BJ (cell line): ENCODE data around the gene HDX. TPM values are rescaled to one million over a fixed set of nuclear protein-coding genes. Genes with fewer than 3 reads are reported as not detected.

Source experiments
- CTCF ChIA-PET: fragments of 350-600 bp; formaldehyde crosslinking; extraction: SDS; loops from one replicate; lab custom pipeline; 2021; ENCODE audit warnings: antibody characterized with exemption, inconsistent platforms; lab: Yijun Ruan, JAX
- POLR2A ChIA-PET: fragments of 300-600 bp; sonication (Branson Sonifier 250); formaldehyde crosslinking; extraction: SDS; loops from one replicate; lab custom pipeline; 2021; ENCODE audit warnings: antibody characterized with exemption; lab: Charles Lee
- DNase-seq: peaks from one replicate; pipeline ENCODE4 v3.0.0-alpha.2; 2011; ENCODE audit warnings: low read depth
- H3K27me3 ChIP-seq: 2 replicates; pipeline ENCODE4 v1.6.0; 2011; ENCODE audit warnings: low read length; ENCODE audit not compliant: control insufficient read depth, insufficient read depth
- H3K36me3 ChIP-seq: 2 replicates; pipeline ENCODE4 v1.5.1; 2011; ENCODE audit warnings: low read length; ENCODE audit not compliant: control insufficient read depth, insufficient read depth
- H3K4me3 ChIP-seq: 2 replicates; pipeline ENCODE4 v1.5.1; 2011; ENCODE audit warnings: low read depth, mild to moderate bottlenecking, control low read depth, low read length
- CTCF ChIP-seq: IDR thresholded peaks from 2 replicates; pipeline ENCODE4 v1.5.1; 2011; ENCODE audit warnings: low read depth, mild to moderate bottlenecking, control low read depth, inconsistent platforms, low read length, moderate library complexity; ENCODE audit not compliant: insufficient read depth
- polyA plus RNA-seq: library from polyadenylated mRNA; depleted of rRNA; stranded (reverse); fragments of >200 nt; gene quantifications from 2 replicates; pipeline ENCODE4 v1.2.3, GENCODE V29; 2011

HDX gene
- polyA plus RNA-seq, 1 experiment, result 1.2 TPM

DNA sequence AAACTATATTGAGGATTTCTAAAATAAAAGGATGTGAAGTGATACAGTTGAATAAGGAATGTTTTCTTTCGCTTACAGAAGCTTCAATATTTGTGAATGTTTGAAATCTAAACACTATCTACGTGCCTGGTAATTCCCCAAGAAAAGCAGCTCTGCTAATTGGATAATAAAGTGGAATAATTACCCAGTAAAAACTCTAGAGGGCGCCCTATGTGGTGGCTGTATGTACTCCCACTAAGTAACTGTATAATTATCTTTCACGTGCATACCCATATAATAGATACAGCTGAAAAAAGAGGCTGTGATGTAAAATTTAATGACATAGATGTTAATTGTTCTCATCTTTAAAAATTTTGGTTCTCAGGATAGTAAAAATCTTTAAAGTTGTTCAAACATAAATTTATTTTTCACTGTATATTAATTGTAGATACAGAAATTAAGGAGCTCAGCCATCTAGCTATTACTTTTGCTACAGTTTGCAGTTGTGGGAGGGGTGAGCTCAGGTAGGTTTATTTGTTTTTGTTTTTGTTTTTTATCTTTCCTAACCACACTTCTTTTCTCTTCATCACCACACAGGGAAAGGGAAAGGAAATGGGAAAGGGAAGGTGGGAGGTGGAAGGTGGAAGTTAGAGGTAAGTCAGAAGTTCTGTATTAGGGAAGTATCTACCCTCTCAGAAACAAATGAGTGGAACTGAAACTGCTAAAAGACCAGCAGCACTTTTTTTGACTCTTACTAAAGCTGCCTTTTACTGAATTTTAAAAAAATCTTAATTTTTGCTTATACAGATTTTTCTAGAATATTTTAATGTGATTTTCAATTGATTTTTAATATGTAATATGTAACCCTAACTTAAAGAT, 162.5 kb downstream of the HDX start:
- TF ChIP-seq CTCF, result peak; percentile 46
- Histone ChIP-seq H3K27me3 (no peaks in the 10 kb centered on the region), H3K36me3 (no peaks in the 10 kb centered on the region), H3K4me3 (no peak overlapping the region)
- CTCF ChIA-PET, result interaction anchor here (0.6 to 1.6 kb wide), 2 partner anchors 18 to 24 kb away, joined by 3 to 9 read pairs; no protein-coding TSS in a partner anchor
- no peak for DNase-seq
- POLR2A ChIA-PET, result no interaction called here

DNA sequence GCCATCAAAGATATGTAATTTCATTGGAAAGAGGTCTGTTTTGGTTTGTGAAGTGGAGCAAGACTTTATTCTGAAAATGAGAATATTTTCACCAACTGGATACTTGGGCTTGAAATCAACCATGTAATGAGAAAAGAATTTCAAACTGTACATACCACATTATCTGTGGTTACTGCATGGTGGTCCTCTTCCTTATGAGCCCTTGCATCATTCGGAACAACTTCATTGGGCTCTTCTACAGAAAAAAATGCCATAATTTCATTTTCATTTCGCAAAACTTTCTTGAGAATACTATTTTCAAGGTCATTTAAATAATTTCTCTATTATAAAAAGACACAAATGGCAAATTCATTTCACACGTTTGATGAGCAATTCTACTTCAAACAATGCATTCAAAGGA, 165.6 kb downstream of the HDX start:
- CTCF ChIA-PET, result no interaction called here
- no peak for TF ChIP-seq CTCF
- POLR2A ChIA-PET, result no interaction called here

GRCh38 chrX:84335121-84335520, 167.1 kb downstream of the HDX start:
- Histone ChIP-seq H3K4me3 (no peak overlapping the region), H3K27me3 (no peaks in the 10 kb centered on the region), H3K36me3 (no peaks in the 10 kb centered on the region)
- POLR2A ChIA-PET, result no interaction called here
- no peak for TF ChIP-seq CTCF
- CTCF ChIA-PET, result interaction anchor here (1.0 kb wide), 1 partner anchor 204 kb away, joined by 3 read pairs; no protein-coding TSS in a partner anchor
- no peak for DNase-seq

More for the DNA sequence above, 165.6 kb downstream of the HDX start:
- H3K4me3 ChIP-seq, result no peak overlapping the region
- H3K36me3 ChIP-seq, result no peaks in the 10 kb centered on the region
- no peaks in the 10 kb centered on the region for H3K27me3 ChIP-seq
- DNase-seq, result no peak

- Histone ChIP-seq H3K4me3 (no peak overlapping the region), H3K27me3 (no peaks in the 10 kb centered on the region), H3K36me3 (no peaks in the 10 kb centered on the region)
- no peak for DNase-seq
- ChIA-PET CTCF (interaction anchor here (1.2 kb wide), 1 partner anchor 8 kb away, joined by 4 read pairs; no protein-coding TSS in a partner anchor), POLR2A (no interaction called here)
- no peak for TF ChIP-seq CTCF
Measured at GRCh38 chrX:84322083-84322827, 180.0 kb downstream of the HDX start.

DNA sequence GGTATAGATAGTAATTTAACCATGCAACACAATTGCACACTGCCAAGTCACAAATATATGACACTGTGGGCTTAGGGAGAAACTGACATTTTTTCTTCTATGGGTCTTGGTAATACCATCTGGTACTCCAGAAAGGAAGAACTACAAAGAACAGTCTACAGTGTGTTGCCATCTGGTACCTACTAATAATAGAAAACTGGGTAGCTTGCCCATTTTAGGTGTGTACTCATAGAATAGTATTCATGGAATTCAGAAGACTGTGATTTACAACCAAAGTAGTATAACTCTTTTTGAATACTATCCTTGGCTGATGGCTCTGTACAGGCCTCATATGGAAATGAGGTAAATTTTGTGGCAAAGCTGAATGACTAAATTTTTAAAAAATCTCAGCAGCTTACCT, 181.6 kb downstream of the HDX start:
- ChIA-PET POLR2A (no interaction called here), CTCF (no interaction called here)
- no peak for DNase-seq

More for the DNA sequence above, 181.6 kb downstream of the HDX start:
- H3K4me3 ChIP-seq, result no peak overlapping the region
- TF ChIP-seq CTCF, result no peak
- H3K36me3 ChIP-seq, result no peaks in the 10 kb centered on the region
- H3K27me3 ChIP-seq, result no peaks in the 10 kb centered on the region
